Measurements from ENCODE around the gene PNMT.

- TF ChIP-seq TCF7L2 (IDR thresholded peaks at IDR 0.05; ENCODE audit: borderline replicate concordance, low read depth, low read length), result no peak
- TF ChIP-seq CTCF (tag by site-specific recombination; IDR thresholded peaks at IDR 0.05), result no peak
Observed at GRCh38 chr17:39663688-39664580, 4.3 kb upstream of the PNMT start.
